HG03378 (cell line): Measurements from ENCODE around the gene COMT.
"Not testable (repeated sequence)": the region's sequence is repeated elsewhere in the genome, so short reads cannot be mapped to it uniquely, and the experiment has no call there.

Experiments
- ATAC-seq: cut with Tn5 transposase; IDR thresholded peaks from one replicate; pipeline ENCODE4 v1.9.1; 2021; ENCODE audit warnings: mild to moderate bottlenecking, moderate library complexity; ENCODE audit not compliant: unreplicated experiment

COMT gene

DNA sequence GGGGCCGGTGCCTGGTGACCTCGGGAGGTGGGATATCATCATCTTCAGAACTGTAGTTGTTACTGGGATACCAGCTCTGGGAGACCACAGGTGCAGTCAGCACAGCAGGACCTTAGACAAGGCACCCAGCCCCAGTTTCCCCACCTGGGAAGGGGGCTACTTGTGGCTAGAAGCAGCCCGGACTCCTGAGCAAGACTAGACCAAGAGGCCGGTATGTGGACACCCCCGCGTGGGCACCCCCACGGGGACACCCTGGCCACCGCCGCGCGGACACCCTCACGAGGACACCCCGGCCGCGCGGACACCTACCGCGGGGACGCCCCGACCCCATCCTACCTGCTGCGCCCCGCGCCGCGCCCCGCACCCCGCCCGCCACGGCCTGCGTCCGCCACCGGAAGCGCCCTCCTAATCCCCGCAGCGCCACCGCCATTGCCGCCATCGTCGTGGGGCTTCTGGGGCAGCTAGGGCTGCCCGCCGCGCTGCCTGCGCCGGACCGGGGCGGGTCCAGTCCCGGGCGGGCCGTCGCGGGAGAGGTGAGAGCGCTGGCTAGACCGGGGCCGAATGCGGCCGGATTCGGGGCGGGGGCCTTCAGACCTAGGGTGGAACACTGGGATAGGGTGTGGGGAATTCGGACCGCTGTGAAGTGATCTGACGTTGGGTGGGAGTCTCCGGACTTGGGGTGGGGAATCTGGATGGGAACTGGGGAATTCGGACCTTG, at the start of gene COMT, which contains the start of gene TXNRD2:
Gene COMT (plus strand): TSS at position 408 of the 718 bp plus-strand sequence. CDS start 20,755 bp downstream, outside the sequence.
Gene TXNRD2 (minus strand): TSS at position 454 of the 718 bp plus-strand sequence. CDS start 15 bp downstream, at position 439.
- no peak for ATAC-seq

DNA sequence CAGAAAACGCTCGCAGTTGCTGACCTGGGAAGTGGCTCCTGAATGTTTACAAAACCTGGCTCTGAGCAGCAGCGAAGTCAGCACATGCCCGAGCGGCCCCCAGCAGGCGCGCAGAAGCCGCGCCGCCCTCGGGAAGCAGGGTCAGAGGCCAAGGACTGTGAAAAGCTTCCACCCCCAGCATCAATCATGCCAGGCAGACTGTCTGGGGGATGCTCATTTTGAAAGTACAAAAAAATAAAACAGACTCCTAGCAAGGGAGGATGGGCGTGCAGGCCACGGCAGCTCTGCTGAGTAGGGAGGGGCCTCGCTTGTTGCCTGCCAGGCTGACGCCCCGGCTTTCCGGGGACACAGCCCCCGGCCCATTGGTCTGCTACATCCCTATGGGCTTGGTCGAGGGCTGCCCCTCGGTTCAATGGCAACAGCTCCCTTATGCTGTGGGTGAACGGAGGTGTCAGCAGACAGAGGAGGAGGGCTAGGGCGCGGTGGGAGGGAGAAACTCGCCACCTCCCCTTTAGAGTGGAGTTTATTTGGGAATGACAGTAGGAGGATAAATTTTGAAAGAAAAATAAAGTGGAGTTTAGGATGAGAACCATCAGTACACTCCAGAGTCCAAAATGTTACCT, 49.2 kb upstream of the COMT start:
- no peak for ATAC-seq

DNA sequence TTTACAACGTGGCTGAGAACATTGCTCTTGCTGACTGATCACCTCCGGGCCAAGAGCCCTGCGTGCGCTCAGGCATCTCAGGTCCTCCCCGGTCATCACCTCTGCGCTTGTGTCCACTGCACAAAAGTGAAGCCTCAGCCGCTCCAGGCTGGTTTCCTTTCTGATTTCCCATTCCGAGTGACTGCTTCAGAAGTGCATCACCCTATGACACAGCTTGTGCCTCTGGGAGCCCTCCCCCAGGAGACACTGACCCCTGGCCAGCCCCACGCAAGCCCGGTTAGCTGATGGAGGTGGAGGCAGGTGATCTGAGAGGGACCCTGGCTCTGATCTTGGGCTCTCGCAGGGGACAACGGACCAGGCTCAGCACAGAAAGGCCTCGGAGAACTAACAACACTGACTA, 48.6 kb upstream of the COMT start:
- no peak for ATAC-seq

DNA sequence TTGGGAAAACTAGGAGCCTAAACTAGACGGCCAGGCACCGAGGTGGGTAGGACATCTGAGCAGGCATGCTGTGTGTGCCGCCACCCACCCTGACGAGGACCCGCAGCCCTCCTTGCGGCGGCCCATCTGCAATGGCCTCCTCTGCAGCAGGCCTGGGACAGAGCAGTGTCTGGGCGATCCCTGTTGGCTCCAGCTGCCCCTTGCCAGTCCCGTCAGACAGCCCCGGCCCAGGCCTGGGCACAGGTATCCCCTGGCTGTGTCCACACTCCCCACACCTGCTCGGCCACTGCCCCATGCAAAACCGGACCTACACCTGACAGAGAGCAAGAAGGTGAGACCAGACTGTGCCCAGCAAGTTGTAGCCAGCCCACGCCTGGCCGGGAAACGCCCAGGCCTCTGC, 48.2 kb upstream of the COMT start:
- no peak for ATAC-seq

DNA sequence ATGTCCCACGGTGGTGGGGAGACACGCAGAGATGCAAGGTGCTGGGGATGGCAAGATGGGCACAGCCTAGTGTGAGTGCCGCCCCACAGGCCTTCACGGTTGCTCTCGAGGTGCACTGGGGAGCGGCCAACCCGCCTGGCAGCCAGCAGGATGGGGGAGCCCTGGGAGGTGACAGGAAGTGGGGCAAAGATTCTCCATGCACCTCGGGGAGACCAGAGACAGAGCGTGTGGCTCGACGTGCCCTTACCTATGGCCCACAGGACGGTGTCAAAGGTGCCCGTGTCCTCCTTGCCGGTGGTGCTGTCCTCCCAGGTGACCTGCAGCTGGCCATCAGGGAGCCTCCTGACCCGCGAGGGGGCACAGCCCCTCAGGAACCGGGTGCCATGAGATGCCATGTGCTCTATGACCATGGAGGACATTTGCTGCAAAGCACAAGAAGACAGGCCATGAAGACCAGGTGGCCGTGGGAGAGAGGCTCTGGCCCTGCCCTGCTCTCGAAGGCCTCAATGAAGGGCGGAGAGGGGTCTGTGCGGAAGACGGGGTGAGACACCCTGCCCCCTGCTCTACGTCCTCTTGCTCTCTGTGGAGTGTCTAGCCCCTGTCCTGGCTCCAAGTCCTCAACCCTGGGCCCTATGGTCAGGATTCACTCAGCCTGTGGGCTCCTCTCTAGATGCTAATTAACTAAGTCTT, 46.3 kb upstream of the COMT start:
- no peak for ATAC-seq

GRCh38 chr22:19896665-19897355, 44.8 kb upstream of the COMT start:
- no peak for ATAC-seq

DNA sequence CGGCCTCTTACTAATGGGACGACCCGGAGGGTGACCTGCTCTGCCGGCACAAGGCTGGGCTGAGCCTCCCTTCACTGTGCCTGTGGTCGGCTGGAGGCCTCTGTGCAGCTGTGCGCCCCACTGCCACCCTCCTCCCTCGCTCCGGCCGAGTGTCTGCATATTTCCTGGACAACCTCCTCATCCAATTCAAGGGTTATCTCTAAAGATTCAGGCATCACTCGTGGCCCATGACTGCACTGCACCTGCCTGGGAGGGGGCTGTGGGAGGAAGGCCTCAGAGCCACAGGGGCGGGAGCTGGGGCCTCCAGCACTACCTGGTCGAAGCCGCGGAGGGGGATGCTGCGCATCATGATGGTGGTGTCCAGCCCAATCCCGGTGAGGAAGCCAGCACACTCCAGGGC, 43.8 kb upstream of the COMT start:
- ATAC-seq: no peak

DNA sequence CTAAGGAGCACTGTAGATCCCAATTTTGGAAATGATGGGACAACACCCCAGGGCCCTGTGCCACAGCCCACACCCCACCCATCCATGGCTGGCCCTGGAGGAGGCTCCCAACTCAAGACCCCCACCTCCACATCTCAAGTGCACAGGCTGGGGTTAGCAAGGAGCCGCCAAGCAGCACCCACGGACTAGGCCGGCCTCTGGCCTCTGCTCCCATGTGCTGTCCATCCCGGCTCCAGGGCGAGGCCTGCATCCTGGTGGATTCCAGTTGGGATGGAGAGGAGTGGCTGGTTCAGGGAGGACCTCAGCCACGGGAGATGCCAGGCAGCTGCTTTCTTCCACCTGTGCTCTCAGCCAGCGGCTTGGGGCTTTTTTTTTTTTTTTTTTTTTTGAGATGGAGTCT, 43.4 kb upstream of the COMT start:
- ATAC-seq: no peak

- ATAC-seq: no peak
These were observed 42.6 kb upstream of the COMT start for GRCh38 chr22:19898831-19899567.

DNA sequence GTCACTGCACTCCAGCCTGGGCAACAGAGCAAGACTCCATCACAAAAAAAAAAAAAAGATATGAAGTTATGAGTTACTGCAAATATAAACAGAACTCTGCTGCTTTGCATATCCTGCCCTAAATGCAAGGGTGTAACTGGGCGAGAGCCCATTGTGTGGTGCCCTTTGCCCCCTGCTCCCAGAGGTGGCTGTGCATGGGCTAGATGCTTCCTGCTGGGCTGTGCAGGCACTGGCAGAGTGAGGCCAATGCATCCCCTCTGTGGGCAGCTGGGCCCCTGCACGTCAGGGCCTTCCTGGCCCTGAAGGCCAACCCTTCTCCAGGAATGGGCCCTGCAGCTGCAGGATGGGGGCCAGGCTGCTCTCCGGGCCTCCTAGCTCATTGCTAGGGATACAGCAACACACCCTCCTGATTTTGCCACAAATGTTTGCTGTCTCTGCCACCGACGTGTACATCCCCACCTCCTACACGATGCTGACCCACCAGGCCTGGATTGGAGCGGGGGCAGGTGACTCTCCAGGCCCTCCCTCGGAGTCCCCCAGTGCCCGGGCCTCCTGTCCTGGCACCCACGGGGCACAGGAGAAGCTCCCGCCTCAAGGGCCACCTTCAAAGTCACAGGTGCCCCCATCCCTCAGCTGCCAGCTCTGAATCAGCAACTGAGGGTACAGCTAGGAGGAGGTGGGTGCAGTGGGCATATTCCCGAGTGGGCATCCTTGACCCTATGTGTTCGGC, 40.7 kb upstream of the COMT start:
- ATAC-seq: no peak

GRCh38 chr22:19901577-19902244, 39.9 kb upstream of the COMT start:
- ATAC-seq: no peak

- ATAC-seq: no peak
These were observed 39.3 kb upstream of the COMT start for GRCh38 chr22:19902245-19902715.

DNA sequence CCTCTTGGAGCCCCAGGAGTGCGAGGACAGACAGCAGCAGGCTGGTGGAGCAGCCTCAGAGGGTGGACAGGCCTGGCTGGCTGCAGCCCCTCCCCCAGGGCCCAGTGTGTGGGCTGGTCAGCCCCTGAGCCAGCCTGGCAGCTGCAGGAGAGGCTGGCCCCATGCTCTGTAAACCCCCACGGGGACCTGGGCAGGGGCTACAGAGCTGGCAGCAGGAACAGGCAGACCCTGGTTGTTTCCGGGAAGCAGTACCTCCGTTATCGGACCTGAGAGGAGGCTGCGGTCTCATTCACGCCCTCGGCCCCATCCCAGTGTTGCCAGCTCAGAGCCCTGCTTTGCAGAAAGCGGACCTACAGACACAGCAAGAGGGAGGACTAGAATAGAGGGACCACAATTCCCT, 38.5 kb upstream of the COMT start:
- ATAC-seq: no peak

- ATAC-seq: no peak
These were observed 38.1 kb upstream of the COMT start for GRCh38 chr22:19903513-19903912.

- ATAC-seq: no peak
These were observed 37.3 kb upstream of the COMT start for GRCh38 chr22:19904174-19904856.

DNA sequence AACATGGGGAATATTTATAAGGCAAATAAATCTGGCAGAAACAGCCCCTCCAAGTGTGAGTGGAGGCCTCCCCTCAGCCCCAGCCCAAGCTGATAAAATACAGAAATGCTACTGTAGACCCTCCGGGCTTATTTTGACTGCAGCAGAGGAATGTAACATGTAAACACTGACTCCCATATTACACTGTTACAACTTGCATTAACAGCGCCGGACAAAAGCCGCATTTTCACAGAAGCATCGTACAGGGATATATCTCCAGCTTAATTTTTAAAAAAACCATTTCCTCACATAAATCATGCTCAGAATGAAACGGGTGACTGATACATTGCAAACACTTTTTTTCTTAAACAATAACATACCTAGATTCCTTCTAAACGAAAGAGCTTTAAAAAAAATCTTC, 36.6 kb upstream of the COMT start:
- ATAC-seq: no peak

GRCh38 chr22:19905347-19906276, 36.0 kb upstream of the COMT start:
- no peak for ATAC-seq

DNA sequence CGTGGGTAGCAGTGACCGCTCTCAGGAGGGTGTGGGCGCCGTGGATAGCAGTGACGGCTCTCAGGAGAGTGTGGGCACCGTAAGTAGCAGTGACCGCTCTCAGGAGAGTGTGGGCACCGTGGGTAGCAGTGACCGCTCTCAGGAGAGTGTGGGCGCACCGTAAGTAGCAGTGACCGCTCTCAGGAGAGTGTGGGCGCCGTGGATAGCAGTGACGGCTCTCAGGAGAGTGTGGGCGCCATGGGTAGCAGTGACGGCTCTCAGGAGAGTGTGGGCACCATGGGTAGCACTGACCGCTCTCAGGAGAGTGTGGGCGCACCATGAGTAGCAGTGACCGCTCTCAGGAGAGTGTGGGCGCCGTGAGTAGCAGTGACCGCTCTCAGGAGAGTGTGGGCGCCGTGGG, 34.7 kb upstream of the COMT start:
- ATAC-seq: not testable (repeated sequence)
